ENCODE measurements around the gene MYO5B. TPM values are rescaled to one million over a fixed set of nuclear protein-coding genes. Genes with fewer than 3 reads are reported as not detected.

MYO5B gene
- total RNA-seq, 1 experiment from 2014 or later: 3.7 TPM

DNA sequence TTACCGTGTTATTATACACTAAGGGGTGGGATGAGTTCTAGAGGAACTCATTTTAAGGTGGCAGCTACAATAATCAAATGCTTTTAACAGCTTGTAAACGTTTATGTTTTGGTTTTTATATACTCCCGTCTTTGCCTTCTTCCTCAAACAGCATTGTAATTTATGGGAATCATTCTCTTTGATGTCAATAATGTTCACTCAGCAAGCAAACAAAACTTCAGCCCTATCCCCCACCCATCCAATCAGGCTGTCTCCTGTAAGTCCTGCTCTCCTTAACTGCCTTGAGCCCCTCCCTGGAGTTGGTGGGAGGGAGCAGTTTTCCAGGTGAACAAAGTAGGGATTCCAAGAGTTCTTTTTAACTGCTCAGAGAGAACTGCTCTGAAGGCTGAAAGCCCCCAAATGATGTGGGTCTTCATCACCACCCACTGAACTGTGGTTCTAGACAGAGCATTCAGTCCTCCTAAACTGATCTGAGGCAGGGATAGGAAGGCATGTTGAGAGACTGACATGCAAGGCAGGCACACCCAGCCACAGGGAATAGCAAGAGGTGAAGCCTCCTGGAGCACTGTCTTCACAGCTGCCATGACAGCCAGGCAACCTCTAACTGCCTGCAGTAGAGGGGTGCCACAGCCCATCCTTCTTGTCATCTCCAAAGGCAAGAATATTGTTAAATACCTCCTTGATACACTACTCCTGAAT, 17.5 kb downstream of the MYO5B start:
- H3K27me3 ChIP-seq (ENCODE audit: control insufficient read depth, insufficient read depth, low read length): no peaks in the 10 kb centered on the region
- H3K36me3 ChIP-seq (replicated peaks; ENCODE audit: control insufficient read depth, insufficient read depth, low read length): no peaks in the 10 kb centered on the region
- no peak overlapping the region for H3K4me3 ChIP-seq (ENCODE audit: insufficient read depth, low read depth, low read length)
- DNase-seq: no peak

DNA sequence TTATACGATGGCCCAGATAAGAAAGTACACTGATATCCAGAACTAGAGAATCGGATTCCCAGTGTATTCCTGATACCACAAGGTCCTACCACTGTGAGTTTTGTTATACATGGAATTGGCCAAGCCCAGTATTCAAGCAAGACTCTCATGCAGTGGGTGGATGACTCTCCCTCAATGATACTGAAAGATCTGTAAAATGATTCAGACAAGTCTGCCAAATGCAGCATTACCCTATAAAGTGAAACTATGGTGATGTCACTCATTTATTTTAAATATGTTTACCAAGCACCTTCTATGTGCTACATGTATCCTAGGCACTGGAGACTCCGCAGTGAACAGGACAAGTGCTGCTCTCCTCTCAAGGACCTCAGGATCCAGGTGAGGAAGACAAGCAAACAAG, 22.6 kb downstream of the MYO5B start:
- DNase-seq: no peak
- no peaks in the 10 kb centered on the region for H3K27me3 ChIP-seq (ENCODE audit: control insufficient read depth, insufficient read depth, low read length)
- no peaks in the 10 kb centered on the region for H3K36me3 ChIP-seq (replicated peaks; ENCODE audit: control insufficient read depth, insufficient read depth, low read length)
- no peak overlapping the region for H3K4me3 ChIP-seq (ENCODE audit: insufficient read depth, low read depth, low read length)

DNA sequence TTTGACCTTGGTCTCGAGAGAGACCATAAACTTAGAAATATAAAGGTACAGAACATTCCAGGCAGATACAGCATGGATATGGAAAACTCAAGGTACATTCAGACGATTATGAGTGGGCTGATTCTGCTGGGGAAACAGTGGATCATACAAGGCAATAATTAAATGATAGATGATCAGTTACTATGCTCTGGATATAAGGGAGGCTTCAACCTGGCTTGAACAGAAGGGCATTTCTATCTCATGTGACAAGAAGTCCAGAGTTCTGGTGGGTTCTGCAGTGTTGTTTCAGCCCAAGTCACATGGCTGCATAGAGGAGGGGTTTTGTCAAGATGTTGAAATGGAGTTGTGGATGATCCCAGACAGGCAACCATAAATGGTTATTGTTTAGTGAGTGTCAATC, 23.5 kb downstream of the MYO5B start:
- Histone ChIP-seq H3K4me3 (ENCODE audit: insufficient read depth, low read depth, low read length) (no peak overlapping the region), H3K27me3 (ENCODE audit: control insufficient read depth, insufficient read depth, low read length) (no peaks in the 10 kb centered on the region), H3K36me3 (replicated peaks; ENCODE audit: control insufficient read depth, insufficient read depth, low read length) (no peaks in the 10 kb centered on the region)
- DNase-seq: no peak

DNA sequence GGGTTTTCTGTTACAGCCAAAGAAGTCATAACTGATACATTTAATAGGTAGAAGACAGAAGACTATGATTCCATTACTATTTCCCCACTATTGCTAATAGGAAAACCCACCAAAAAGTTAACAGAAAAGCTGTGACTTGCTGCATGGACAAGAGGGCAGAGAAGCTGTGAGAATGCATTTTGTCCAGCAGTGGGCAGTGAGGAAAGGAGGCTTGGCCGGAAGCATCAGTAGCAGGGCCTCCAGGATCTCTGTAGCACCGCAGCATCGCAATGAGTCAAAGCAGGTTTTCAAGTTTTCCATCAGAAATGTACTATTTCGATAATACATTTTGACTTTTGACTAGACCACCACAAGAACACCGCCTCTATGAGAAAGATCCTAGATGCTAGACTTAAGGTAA, 24.9 kb downstream of the MYO5B start:
- DNase-seq: no peak
- no peaks in the 10 kb centered on the region for H3K27me3 ChIP-seq (ENCODE audit: control insufficient read depth, insufficient read depth, low read length)

DNA sequence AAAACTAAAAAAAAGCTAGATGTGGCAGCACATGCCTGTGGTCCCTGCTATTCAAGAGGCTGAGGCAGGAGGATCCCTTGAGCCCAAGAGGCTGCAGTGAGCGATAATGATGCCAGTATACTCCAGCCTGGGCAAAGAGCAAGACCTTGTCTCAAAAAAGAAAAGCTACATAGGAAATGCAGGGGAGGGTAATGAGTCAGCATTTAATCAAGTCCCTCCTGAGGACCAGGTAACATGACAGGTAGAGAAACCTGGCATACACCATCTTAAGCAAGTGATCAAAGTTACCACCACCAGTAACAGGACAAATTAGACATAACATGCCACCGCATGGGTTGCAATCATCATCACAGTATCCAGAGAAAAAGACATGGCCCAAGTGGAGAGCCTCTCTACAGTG, 25.8 kb downstream of the MYO5B start:
- H3K4me3 ChIP-seq (ENCODE audit: insufficient read depth, low read depth, low read length): no peak overlapping the region
- H3K27me3 ChIP-seq (ENCODE audit: control insufficient read depth, insufficient read depth, low read length): no peaks in the 10 kb centered on the region
- no peaks in the 10 kb centered on the region for H3K36me3 ChIP-seq (replicated peaks; ENCODE audit: control insufficient read depth, insufficient read depth, low read length)
- no peak for DNase-seq

More for the DNA sequence above, 24.9 kb downstream of the MYO5B start:
- Histone ChIP-seq H3K36me3 (replicated peaks; ENCODE audit: control insufficient read depth, insufficient read depth, low read length) (no peaks in the 10 kb centered on the region), H3K4me3 (ENCODE audit: insufficient read depth, low read depth, low read length) (no peak overlapping the region)

DNA sequence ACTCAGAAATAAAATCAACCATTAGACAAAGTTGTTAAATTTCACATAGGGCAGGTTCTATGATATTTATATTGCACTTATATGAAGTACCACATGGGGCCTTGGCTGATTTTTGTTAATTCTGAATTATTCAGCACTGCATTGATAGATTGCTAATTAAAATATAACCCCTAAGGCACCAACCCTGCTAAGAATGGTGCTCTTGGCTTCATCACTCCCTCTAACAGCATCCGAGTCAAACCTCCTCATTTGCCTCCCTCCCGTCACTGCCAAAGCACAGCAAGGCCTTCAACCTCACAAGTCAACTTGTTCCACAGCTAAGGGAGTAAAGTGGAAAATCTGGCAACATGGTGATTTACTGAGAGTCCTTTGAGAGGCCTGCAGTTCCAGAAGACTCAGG, 27.0 kb downstream of the MYO5B start:
- no peak for DNase-seq
- Histone ChIP-seq H3K36me3 (replicated peaks; ENCODE audit: control insufficient read depth, insufficient read depth, low read length) (no peaks in the 10 kb centered on the region), H3K27me3 (ENCODE audit: control insufficient read depth, insufficient read depth, low read length) (no peaks in the 10 kb centered on the region), H3K4me3 (ENCODE audit: insufficient read depth, low read depth, low read length) (no peak overlapping the region)

DNA sequence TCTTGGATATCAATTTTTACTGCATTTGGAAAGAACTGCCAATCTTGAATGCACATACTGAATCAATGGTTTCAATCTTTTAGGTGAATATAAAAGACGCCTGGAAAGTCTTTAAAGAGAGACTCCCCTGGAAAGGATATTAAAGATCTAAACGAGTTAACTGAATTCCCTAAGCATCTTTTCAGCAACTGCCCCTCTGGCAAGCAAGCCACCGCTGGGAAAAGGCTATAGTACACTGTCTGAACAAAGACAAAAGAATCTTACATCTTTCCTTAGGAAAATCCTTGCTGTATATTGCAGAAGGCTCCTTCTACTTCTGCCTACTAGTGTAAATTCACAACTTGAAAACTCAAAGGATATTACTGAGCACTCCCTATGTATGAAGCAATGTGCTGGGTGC, 28.0 kb downstream of the MYO5B start:
- no peak overlapping the region for H3K4me3 ChIP-seq (ENCODE audit: insufficient read depth, low read depth, low read length)
- no peak for DNase-seq
- no peaks in the 10 kb centered on the region for H3K27me3 ChIP-seq (ENCODE audit: control insufficient read depth, insufficient read depth, low read length)
- no peaks in the 10 kb centered on the region for H3K36me3 ChIP-seq (replicated peaks; ENCODE audit: control insufficient read depth, insufficient read depth, low read length)

DNA sequence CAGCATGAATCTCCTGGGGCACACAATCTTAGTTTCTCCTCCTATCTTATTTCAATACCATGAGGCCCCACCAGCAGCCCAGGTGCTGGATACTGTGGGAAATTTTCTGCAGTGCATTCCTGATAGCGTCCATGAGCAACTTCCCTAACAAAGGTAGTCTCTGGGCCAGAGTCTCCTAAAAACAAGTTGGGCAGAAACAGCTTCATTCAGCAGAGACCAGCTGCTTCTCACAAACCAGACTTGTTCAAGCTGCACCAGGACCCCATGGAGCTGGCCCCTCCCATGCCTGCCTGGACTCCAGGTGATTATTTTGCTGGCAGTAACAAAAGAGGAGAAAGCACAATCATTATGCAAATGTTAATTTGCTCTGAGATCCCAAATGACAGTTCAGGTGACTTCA, 31.4 kb downstream of the MYO5B start:
- H3K27me3 ChIP-seq (ENCODE audit: control insufficient read depth, insufficient read depth, low read length): no peaks in the 10 kb centered on the region
- H3K36me3 ChIP-seq (replicated peaks; ENCODE audit: control insufficient read depth, insufficient read depth, low read length): no peaks in the 10 kb centered on the region
- no peak for DNase-seq

DNA sequence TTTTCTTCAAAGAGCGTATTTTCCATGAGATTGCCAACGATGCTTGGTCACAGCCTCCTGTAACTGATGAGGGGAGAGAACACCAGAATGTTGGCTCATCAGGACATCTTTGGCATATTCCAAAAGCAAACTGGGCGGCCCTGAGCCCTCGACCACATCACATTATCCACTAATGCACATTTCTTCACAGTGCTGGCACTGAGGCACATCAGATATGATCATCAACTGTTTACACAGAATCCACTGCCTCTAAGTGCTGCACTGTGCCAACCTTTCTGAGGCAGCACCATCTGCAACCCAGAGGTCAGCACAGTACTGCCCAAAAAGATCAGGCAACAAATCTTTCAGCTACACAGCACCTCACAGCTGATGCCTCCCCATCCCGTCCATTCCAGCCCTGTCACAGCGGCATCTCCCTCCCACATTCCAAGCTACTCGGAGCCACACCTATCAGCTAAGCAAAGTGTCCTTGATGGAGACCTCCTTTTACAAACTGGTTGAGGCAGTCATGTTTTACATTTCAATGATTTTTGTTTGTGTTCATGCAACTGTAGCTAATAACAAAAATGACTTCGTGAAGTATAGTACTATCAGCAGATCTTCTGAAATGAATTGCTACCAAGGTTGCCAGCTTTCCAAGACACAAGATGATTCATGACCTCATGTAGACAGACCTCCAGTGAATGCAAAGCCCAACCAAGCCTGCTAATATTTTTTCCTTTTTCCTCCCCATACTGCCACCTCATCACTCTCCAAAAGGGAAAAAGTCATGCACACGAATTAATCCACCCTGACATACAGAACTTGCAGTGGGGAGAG, 32.3 kb downstream of the MYO5B start:
- H3K27me3 ChIP-seq (ENCODE audit: control insufficient read depth, insufficient read depth, low read length): no peaks in the 10 kb centered on the region
- no peak for DNase-seq
- H3K36me3 ChIP-seq (replicated peaks; ENCODE audit: control insufficient read depth, insufficient read depth, low read length): no peaks in the 10 kb centered on the region
- H3K4me3 ChIP-seq (ENCODE audit: insufficient read depth, low read depth, low read length): no peak overlapping the region

More for the DNA sequence above, 31.4 kb downstream of the MYO5B start:
- H3K4me3 ChIP-seq (ENCODE audit: insufficient read depth, low read depth, low read length): no peak overlapping the region

DNA sequence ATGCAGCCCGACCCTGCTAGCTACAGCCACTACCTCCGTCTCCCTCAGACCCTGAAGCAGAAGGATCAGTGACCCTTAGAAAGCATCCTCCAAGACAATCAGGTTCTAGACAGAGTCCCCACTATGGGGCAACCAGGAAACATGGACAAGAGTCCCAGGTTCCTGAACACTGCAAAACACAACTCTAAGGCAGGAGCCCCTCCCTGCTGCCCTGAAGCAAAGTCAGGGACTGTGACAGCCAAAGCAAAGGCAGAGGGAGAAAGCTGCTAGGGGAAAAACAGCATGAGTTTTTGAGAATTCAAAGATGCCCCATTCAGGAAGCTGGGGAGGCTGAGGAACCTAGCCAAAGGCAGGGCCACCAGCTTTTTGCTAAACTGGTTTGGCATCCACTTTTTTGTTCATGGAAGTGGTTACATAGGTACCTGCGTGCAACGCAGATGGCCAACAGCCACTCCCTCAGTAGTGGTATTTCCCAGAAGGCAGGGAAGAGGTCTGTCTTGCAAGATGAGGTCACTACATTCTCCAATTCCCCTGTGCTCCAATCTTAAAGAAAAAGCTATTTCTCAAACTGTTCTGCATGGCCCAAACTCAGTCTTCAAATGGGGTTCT, 33.2 kb downstream of the MYO5B start:
- Histone ChIP-seq H3K36me3 (replicated peaks; ENCODE audit: control insufficient read depth, insufficient read depth, low read length) (no peaks in the 10 kb centered on the region), H3K4me3 (ENCODE audit: insufficient read depth, low read depth, low read length) (no peak overlapping the region), H3K27me3 (ENCODE audit: control insufficient read depth, insufficient read depth, low read length) (no peaks in the 10 kb centered on the region)
- DNase-seq: no peak

DNA sequence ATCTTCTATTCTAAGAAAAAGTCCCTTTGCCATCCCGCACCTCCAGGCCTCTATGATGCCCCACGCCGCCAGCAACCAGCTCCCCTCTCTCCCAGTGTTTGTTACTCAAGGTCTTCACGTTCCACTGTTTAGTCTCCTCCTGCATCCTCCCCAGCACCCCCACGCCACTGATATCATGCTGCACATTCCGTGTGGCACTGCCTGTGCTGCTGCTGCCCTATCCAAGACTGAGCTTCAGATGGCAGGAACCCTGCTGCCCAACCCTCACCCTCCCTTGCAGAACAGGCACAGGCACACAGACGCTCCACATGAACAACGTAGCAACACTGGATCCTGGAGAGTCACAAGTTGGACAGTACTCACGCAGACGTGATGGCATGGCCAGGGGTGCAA, 35.3 kb downstream of the MYO5B start:
- DNase-seq: no peak
- H3K27me3 ChIP-seq (ENCODE audit: control insufficient read depth, insufficient read depth, low read length): no peaks in the 10 kb centered on the region
- H3K36me3 ChIP-seq (replicated peaks; ENCODE audit: control insufficient read depth, insufficient read depth, low read length): no peaks in the 10 kb centered on the region
- no peak overlapping the region for H3K4me3 ChIP-seq (ENCODE audit: insufficient read depth, low read depth, low read length)

DNA sequence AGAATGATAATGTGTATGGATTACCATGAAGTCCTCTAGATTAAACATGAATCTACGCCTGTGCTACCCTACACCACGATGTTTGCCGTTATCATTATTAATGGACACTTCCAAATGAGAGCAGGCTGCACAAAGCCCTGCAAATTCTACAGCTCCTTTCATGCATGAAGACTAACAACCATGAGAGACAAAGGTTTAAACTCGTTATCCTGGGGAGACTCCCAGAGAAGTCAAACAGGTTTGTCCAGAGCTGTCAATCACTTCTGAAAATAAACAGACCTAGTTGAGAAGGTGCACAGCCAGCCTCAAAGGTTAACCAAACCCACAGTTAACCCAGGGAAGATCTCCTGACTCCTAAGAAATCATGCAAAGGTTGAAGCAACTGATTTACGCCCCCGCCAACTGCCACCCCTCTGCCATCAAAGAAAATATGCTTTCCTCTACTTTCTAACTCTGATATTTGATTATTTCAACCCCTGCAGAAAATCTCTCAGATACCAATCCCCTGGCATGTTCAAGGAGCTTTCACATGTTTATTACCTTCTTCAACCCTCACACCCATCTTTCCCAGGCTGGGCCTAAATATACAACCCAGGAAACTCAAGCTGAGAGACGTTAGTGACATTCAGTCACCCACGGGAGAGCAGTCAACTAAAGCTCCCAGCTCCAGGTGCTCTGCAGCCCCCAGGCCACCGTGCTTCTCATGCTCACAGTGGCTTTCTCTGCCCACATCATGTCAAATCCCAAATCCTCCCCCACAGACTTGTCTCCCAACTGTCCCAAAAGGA, 35.9 kb downstream of the MYO5B start:
- DNase-seq: no peak
- no peak overlapping the region for H3K4me3 ChIP-seq (ENCODE audit: insufficient read depth, low read depth, low read length)
- H3K27me3 ChIP-seq (ENCODE audit: control insufficient read depth, insufficient read depth, low read length): no peaks in the 10 kb centered on the region
- H3K36me3 ChIP-seq (replicated peaks; ENCODE audit: control insufficient read depth, insufficient read depth, low read length): no peaks in the 10 kb centered on the region

DNA sequence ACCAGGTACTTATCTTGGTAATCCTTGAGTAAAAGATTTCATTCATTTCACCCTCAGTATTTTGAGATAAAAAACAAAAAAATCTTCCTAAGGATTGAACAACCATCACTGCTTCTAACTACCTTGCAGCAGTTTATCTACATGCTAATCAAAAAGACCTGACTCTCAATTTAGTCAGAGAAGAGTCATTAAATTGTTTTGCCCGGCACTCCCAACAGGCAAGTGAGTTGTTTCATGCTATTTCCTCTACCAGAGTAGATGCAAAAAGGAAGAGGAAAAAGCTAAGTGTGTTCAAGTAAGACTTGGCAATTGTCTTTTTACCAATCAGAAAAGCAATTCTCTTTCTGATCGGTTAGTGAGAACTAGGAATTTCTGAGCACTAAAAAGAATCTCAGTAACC, 39.5 kb downstream of the MYO5B start:
- Histone ChIP-seq H3K36me3 (replicated peaks; ENCODE audit: control insufficient read depth, insufficient read depth, low read length) (no peaks in the 10 kb centered on the region), H3K4me3 (ENCODE audit: insufficient read depth, low read depth, low read length) (no peak overlapping the region), H3K27me3 (ENCODE audit: control insufficient read depth, insufficient read depth, low read length) (no peaks in the 10 kb centered on the region)
- DNase-seq: no peak

DNA sequence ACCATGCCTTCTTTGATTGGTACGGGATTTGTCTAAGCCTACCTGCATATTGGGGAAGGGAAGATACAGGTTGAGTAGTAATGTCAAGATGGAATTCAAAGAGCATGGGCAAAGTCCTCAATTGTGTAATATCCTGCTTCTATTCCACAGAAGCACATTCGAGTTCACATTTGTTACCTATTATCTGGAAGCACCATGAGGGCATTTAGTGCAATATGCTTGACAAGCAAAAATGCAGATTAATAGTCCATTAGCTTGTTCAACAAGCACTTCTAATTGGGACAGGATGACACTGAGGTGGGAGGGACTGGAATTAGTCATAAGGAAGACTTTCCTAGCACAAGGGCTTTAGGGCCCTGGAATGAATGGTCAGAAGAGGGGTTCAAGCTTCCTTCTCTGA, 40.5 kb downstream of the MYO5B start:
- DNase-seq: no peak
- H3K27me3 ChIP-seq (ENCODE audit: control insufficient read depth, insufficient read depth, low read length): no peaks in the 10 kb centered on the region
- no peaks in the 10 kb centered on the region for H3K36me3 ChIP-seq (replicated peaks; ENCODE audit: control insufficient read depth, insufficient read depth, low read length)
- no peak overlapping the region for H3K4me3 ChIP-seq (ENCODE audit: insufficient read depth, low read depth, low read length)
